GM13976 (cell line): ENCODE data around the gene SPACA5.

ENCODE experiments used
- DNase-seq: peaks from one replicate; pipeline ENCODE4 v3.0.0; 2012; ENCODE audit warnings: low spot score
- CTCF ChIP-seq: IDR thresholded peaks from 2 replicates; pipeline ENCODE4 v1.5.1; 2012; ENCODE audit warnings: borderline replicate concordance, mild to moderate bottlenecking; ENCODE audit not compliant: insufficient read depth; ENCODE audit errors: extremely low read depth, missing control alignments, control extremely low read depth
- in situ Hi-C: fragments of 300-500 bp; cut with MboI; formaldehyde crosslinking; loops from one replicate; pipeline ENCODE4 v1.12.0; 2022; ENCODE audit warnings: low sequenced_read_pairs, mixed read lengths, inconsistent platforms; ENCODE audit not compliant: unreplicated experiment

Gene SPACA5

GRCh38 chrX:48045410-48046311 is 38.9 kb downstream of the SPACA5 start:
- no peak for DNase-seq
- in situ Hi-C loops, result no loop called here
- no peak for TF ChIP-seq CTCF

GRCh38 chrX:48046846-48047245 is 40.1 kb downstream of the SPACA5 start:
- in situ Hi-C loops, result no loop called here
- no peak for TF ChIP-seq CTCF
- DNase-seq, result no peak

- in situ Hi-C loops, result no loop called here
- TF ChIP-seq CTCF, result no peak
- DNase-seq, result no peak
Measured at GRCh38 chrX:48058621-48059295, 52.0 kb downstream of the SPACA5 start.

GRCh38 chrX:48059296-48059639 is 52.5 kb downstream of the SPACA5 start:
- in situ Hi-C loops, result no loop called here
- TF ChIP-seq CTCF, result no peak
- DNase-seq, result no peak
